ENCODE measurements around the gene LSM10. TPM values are rescaled to one million over a fixed set of nuclear protein-coding genes. Genes with fewer than 3 reads are reported as not detected.

The LSM10 gene
- total and polyA plus RNA-seq, 2 experiments from 2014 or later: 27.5 to 98.9 TPM

- peak overlapping the region; percentile 56; the same call in 1 of the 2 replicates for H3K4me2 ChIP-seq
These were observed 25.1 kb downstream of the LSM10 start for GRCh38 chr1:36372617-36373016.

More at GRCh38 chr1:36372617-36373016, 25.1 kb downstream of the LSM10 start:
- Histone ChIP-seq H3K27me3 (ENCODE audit: insufficient read depth) (no peaks in the 10 kb centered on the region), H3K4me1 (ENCODE audit: insufficient read depth) (peaks cover 39% of the 10 kb centered on the region), H2AFZ (no peak overlapping the region), H4K20me1 (replicated peaks; ENCODE audit: insufficient read depth) (peaks cover 8% of the 10 kb centered on the region; the same call in 1 of the 2 replicates), H3F3A (replicated peaks; ENCODE audit: low read depth) (peaks cover 17% of the 10 kb centered on the region), H3K27ac (ENCODE audit: low read depth) (peak overlapping the region; percentile 97), H3K4me3 (no peak overlapping the region), H3K9me2 (ENCODE audit: insufficient read depth) (no peaks in the 10 kb centered on the region), H3K79me2 (replicated peaks; ENCODE audit: insufficient read depth) (peaks cover 74% of the 10 kb centered on the region), H3K36me3 (ENCODE audit: insufficient read depth) (no peaks in the 10 kb centered on the region)
- H3K4me1 Mint-ChIP-seq: peaks cover 51% of the 10 kb centered on the region
- no peak for TF ChIP-seq ETS1 (IDR thresholded peaks at IDR 0.05)
- no peak for TF ChIP-seq EZH2 (IDR thresholded peaks at IDR 0.05; ENCODE audit: low read depth, unreplicated experiment)
- no peak for TF ChIP-seq EZH2phosphoT487 (IDR thresholded peaks at IDR 0.05; ENCODE audit: unreplicated experiment)
- no peak for TF ChIP-seq ZNF331 (CRISPR knock-in tag; IDR thresholded peaks at IDR 0.05; ENCODE audit: low read depth)
- no peak for TF ChIP-seq NANOG (IDR thresholded peaks at IDR 0.05; ENCODE audit: borderline replicate concordance)
- no peak for TF ChIP-seq CREB1 (CRISPR knock-in tag; IDR thresholded peaks at IDR 0.05; ENCODE audit: low read depth)
- no peak for TF ChIP-seq STAT1 (IDR thresholded peaks at IDR 0.05; ENCODE audit: unreplicated experiment)
- no peak for TF ChIP-seq REST (IDR thresholded peaks at IDR 0.05; ENCODE audit: unreplicated experiment)
- TF ChIP-seq CTCF (conservative IDR thresholded peaks at IDR 0.05; ENCODE audit: low read depth in 2 of 2): no peak
- TF ChIP-seq JUNB (IDR thresholded peaks at IDR 0.05; ENCODE audit: unreplicated experiment): no peak
- ATAC-seq: no peak
- H3K27ac Mint-ChIP-seq: peak overlapping the region; percentile 94
- DNase-seq (ENCODE audit: low spot score): peak; percentile 58
- H3K4me3 Mint-ChIP-seq: no peak overlapping the region; the same call in 2 of the 3 replicates
- peaks cover 5% of the 10 kb centered on the region for H3K27me3 Mint-ChIP-seq (ENCODE audit: insufficient read depth, low read depth, poor library complexity)
- H3K36me3 Mint-ChIP-seq (ENCODE audit: low read depth): 0 out of 3 replicates have a peak, but pooled peaks cover 3% of the 10 kb centered on the region
- no peaks in the 10 kb centered on the region for H3K9me3 Mint-ChIP-seq

Data from GM23338 (cell line).